ENCODE measurements around the gene ETV6. TPM values are rescaled to one million over a fixed set of nuclear protein-coding genes. Genes with fewer than 3 reads are reported as not detected.

ETV6 gene
- total RNA-seq, 1 donor from 2014 or later = 14.7 TPM

GRCh38 chr12:11768233-11768965 is 118.9 kb downstream of the ETV6 start:
- Histone ChIP-seq H3K4me3 (no peak overlapping the region), H3K27me3 (no peaks in the 10 kb centered on the region), H3K9me3 (no peaks in the 10 kb centered on the region), H3K36me3 (no peaks in the 10 kb centered on the region), H3K27ac (no peak overlapping the region), H3K4me1 (peaks cover 33% of the 10 kb centered on the region)
- intact Hi-C loops (cut with DNase I) = no loop called here
- DNase-seq (ENCODE audit: extremely low spot score in 2 of 2) = no peak
- TF ChIP-seq, protein P1, sequence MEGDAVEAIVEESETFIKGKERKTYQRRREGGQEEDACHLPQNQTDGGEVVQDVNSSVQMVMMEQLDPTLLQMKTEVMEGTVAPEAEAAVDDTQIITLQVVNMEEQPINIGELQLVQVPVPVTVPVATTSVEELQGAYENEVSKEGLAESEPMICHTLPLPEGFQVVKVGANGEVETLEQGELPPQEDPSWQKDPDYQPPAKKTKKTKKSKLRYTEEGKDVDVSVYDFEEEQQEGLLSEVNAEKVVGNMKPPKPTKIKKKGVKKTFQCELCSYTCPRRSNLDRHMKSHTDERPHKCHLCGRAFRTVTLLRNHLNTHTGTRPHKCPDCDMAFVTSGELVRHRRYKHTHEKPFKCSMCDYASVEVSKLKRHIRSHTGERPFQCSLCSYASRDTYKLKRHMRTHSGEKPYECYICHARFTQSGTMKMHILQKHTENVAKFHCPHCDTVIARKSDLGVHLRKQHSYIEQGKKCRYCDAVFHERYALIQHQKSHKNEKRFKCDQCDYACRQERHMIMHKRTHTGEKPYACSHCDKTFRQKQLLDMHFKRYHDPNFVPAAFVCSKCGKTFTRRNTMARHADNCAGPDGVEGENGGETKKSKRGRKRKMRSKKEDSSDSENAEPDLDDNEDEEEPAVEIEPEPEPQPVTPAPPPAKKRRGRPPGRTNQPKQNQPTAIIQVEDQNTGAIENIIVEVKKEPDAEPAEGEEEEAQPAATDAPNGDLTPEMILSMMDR (IDR thresholded peaks at IDR 0.05) = no peak
- TF ChIP-seq POLR2AphosphoS5 (IDR thresholded peaks at IDR 0.05; ENCODE audit: insufficient read depth in 1 of 2, low read depth in 1 of 2) (no peak), POLR2A (IDR thresholded peaks at IDR 0.05) (no peak)

GRCh38 chr12:11769723-11770514 is 120.4 kb downstream of the ETV6 start:
- no peak for TF ChIP-seq POLR2A (IDR thresholded peaks at IDR 0.05)
- TF ChIP-seq POLR2AphosphoS5 (IDR thresholded peaks at IDR 0.05; ENCODE audit: insufficient read depth in 1 of 2, low read depth in 1 of 2) = no peak
- TF ChIP-seq, protein P1 (IDR thresholded peaks at IDR 0.05) = no peak

GRCh38 chr12:11771356-11771755 is 121.9 kb downstream of the ETV6 start:
- H3K9me3 ChIP-seq = no peaks in the 10 kb centered on the region
- intact Hi-C loops (cut with DNase I) = no loop called here
- TF ChIP-seq POLR2AphosphoS5 (IDR thresholded peaks at IDR 0.05; ENCODE audit: insufficient read depth in 1 of 2, low read depth in 1 of 2) (no peak), POLR2A (IDR thresholded peaks at IDR 0.05) (no peak)
- TF ChIP-seq, protein P1 (IDR thresholded peaks at IDR 0.05) = no peak
- H3K4me1 ChIP-seq = peaks cover 21% of the 10 kb centered on the region
- no peak overlapping the region for H3K4me3 ChIP-seq
- DNase-seq (ENCODE audit: extremely low spot score in 2 of 2) = no peak
- no peaks in the 10 kb centered on the region for H3K27me3 ChIP-seq
- no peaks in the 10 kb centered on the region for H3K36me3 ChIP-seq
- no peak overlapping the region for H3K27ac ChIP-seq

More at GRCh38 chr12:11769723-11770514, 120.4 kb downstream of the ETV6 start:
- Histone ChIP-seq H3K27ac (no peak overlapping the region), H3K36me3 (no peaks in the 10 kb centered on the region), H3K4me3 (no peak overlapping the region), H3K4me1 (peaks cover 33% of the 10 kb centered on the region), H3K27me3 (no peaks in the 10 kb centered on the region), H3K9me3 (no peaks in the 10 kb centered on the region)
- intact Hi-C loops (cut with DNase I) = no loop called here
- no peak for DNase-seq (ENCODE audit: extremely low spot score in 2 of 2)

DNA sequence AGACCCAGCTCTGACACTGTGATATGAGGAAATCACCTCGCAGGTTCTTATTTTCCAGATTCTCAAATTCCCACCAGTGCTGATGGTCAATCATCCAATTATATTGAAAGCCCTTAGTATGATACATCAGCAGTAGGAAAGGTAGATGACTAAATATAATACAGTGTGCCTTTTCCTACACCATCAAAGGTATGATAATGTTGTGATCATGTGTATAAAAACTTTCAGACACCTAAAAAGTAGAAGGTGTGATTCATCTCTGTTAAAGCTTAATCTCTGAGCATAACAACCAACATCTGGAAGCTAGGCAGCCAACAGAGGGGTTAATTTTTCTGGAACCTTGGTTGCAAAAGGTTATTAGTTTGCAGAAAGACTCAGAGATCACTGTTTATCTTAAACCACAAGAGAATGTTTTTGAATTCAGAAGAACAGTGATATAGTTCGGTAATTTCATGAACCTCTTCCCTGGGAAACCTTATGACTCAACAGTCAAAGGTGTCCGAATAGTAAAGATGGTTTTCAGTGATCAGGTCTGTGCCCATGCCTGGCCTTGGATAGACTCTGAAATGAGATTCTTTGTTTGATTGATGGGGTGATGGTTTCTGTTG is 122.5 kb downstream of the ETV6 start:
- H3K4me3 ChIP-seq = no peak overlapping the region
- H3K4me1 ChIP-seq = peaks cover 15% of the 10 kb centered on the region
- intact Hi-C loops (cut with DNase I) = no loop called here
- no peak for DNase-seq (ENCODE audit: extremely low spot score in 2 of 2)
- H3K36me3 ChIP-seq = no peaks in the 10 kb centered on the region
- no peaks in the 10 kb centered on the region for H3K9me3 ChIP-seq
- H3K27me3 ChIP-seq = no peaks in the 10 kb centered on the region
- TF ChIP-seq POLR2AphosphoS5 (IDR thresholded peaks at IDR 0.05; ENCODE audit: insufficient read depth in 1 of 2, low read depth in 1 of 2) = no peak
- TF ChIP-seq, protein P1 (IDR thresholded peaks at IDR 0.05) = no peak
- TF ChIP-seq POLR2A (IDR thresholded peaks at IDR 0.05) = no peak
- H3K27ac ChIP-seq = no peak overlapping the region

Data from vagina (tissue), 2 donors.